NCI-H2196 (cell line): ENCODE measurements around the gene SLC38A1.

Source experiments
- DNase-seq: peaks from one replicate; lab custom pipeline; 2025; ENCODE audit not compliant: unreplicated experiment; lab: John Stamatoyannopoulos, UW

SLC38A1 gene

DNA sequence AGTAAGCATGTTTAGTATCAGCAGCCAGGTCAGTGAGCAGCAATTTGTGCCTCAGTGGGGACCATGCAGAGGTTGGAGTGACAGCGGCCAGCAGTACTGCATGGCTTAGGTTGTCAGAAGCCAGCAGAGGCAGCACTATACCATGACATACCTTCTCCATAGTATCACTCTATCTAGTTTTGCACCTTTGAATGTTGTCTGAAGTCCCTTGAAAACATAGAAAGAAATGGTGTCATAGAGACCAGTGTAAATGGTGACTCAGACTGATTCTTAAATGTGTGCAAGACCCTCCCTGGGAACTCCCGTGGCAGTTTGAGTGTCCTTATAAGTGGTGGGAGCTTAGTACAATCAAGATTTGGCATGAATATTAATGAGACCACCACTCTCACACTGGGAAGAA is 124.4 kb downstream of the SLC38A1 start:
- no peak for DNase-seq

DNA sequence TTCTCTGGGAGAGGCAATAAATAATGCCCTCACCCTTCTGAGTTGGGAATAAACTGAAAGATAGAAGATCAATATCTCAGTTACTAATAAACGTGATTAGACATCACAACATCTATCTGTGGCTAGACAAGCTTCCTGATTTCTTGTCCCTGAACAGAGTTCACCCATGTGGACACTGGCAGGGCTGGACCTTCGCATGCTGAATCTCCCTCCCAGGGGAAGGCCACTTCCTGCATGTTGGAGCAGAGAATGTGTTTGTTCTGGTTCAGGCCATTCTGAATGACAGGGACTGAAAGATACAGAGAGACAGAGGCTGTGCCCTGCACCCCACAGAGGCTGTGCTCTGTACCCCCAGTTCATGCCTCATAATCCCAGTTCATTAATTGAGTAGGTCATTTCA is 132.6 kb downstream of the SLC38A1 start:
- no peak for DNase-seq

DNA sequence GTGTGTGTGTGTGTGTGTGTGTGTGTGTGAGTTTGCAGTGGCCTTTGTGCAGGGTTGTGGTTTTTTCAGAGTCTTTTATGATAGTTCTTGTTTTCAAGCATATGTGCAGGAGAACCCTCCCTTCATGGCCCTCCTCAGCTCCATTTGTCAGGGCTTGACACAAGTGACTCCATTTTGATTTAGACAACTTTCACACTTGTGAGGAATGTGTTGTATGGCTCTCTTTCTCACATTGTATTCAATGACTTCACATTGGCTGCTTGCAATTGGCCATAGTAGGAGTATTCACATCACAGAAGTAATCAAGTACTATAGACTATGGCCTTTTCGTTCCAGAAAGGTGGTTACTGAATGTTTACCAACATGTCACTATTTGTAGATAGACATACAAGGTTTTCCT is 133.1 kb downstream of the SLC38A1 start:
- no peak for DNase-seq

DNA sequence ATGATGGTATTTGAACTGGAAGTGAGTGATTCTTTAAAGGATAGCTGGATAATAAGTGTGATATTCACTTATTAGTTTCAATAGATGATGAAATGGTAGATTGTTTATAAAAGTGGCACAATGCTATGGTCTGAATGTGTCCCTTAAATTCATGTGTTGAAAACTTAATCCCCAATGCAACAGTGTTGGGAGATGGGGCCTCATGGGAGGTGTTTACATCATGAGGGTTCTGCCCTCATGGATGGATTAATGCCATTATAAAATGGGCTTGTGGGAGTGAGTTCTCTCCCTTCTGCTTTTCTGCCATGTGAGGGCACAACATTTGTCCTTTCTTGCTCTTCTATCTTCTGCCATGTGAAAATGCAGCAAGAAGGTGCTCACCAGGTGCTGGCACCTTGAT is 134.0 kb downstream of the SLC38A1 start:
- no peak for DNase-seq

DNA sequence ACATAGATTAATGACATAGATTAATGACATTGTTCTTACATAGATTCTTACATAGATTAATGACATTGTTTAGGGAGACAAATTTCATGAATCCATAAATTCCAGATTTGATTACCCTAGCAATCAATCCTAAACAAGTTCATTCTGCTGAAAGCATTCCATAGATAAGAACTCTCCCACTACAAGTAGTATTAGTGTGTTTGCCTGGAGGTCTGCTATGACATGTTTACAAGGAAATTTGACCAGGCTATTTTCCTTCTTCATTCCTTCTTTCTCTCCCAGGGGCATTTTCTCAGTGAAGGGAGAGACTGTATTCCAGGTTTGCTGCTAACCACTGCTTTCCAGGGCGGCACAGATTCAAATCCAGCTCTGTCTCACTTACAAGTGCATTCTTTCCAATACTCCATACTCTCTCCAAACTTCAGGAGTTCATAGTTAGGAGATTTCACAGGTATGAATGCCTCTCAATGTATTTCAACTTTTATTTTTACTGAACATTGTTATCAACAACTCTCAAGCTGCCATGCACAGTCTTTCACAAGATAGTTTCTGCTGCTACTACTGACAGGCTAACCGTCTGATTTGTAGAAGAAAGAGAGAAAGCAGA is 134.5 kb downstream of the SLC38A1 start:
- no peak for DNase-seq

DNA sequence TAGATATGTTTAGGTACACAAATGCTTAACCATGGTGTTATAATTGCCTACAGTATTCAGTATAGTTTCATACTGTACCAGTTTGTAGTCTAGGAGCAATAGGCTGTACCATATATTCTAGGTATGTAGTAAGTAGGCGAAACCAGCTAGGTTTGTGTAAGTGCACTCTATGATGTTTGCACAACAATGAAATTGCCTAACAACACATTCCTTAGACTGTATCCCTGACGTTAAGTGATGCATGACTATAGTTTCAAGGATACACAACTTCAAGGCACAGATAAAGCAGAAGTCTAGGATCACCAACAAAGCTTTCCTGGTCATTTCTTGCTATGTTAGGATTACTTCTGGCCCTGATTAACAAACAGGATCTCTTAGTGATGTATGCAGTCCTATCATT is 135.1 kb downstream of the SLC38A1 start:
- DNase-seq, result no peak
